ENCODE data around the gene LAMB4. TPM values are rescaled to one million over a fixed set of nuclear protein-coding genes. Genes with fewer than 3 reads are reported as not detected.

Gene LAMB4
- polyA plus RNA-seq, 1 of the 3 experiments (the other 2 are of a cell fraction): 0.36 TPM

- no peaks in the 10 kb centered on the region for H3K9me3 ChIP-seq
- H2AFZ ChIP-seq (ENCODE audit: low read depth): no peak overlapping the region
- 92% methylated on average over 1 of the region's 1 CpG for WGBS (ENCODE audit: low lambda C conversion rate)
- no peaks in the 10 kb centered on the region for H4K20me1 ChIP-seq (ENCODE audit: insufficient read depth)
- no peak overlapping the region for H3K27ac ChIP-seq (ENCODE audit: low read depth in 2 of 2, low read length in 1 of 2)
- H3K27me3 ChIP-seq (ENCODE audit: insufficient read depth): no peaks in the 10 kb centered on the region
- H3K36me3 ChIP-seq (replicated peaks in 1 of 2; ENCODE audit: control insufficient read depth in 1 of 2, insufficient read depth in 2 of 2, low read length in 1 of 2): no peaks in the 10 kb centered on the region
- H3K9me2 ChIP-seq: no peaks in the 10 kb centered on the region
- H3K4me3 ChIP-seq (ENCODE audit: low read depth in 2 of 2, low read length in 1 of 2): no peak overlapping the region
- H3K4me2 ChIP-seq: no peak overlapping the region
- H3K4me1 ChIP-seq (ENCODE audit: control insufficient read depth in 1 of 2, insufficient read depth in 2 of 2, low read depth in 1 of 2, low read length in 1 of 2): peaks cover 12 to 14% of the 10 kb centered on the region in 2 experiments
- peaks cover 11% of the 10 kb centered on the region for H3F3A ChIP-seq (replicated peaks; ENCODE audit: insufficient read depth)
- no peak for DNase-seq
- CTCF ChIA-PET: interaction anchor here (3.5 to 3.8 kb wide), 2 partner anchors 10 to 46 kb away, joined by 11 to 16 read pairs; no protein-coding TSS in a partner anchor
- POLR2A ChIA-PET: interaction anchor here (0.6 kb wide), 1 partner anchor 9 kb away, joined by 3 read pairs; no protein-coding TSS in a partner anchor
- no peaks in the 10 kb centered on the region for H3K79me2 ChIP-seq (ENCODE audit: insufficient read depth)
- H3K9ac ChIP-seq: no peak overlapping the region
- TF ChIP-seq YY1 (IDR thresholded peaks at IDR 0.05; ENCODE audit: low read depth) (no peak), NFIC (IDR thresholded peaks at IDR 0.05; ENCODE audit: borderline replicate concordance) (no peak), MXI1 (IDR thresholded peaks at IDR 0.05; ENCODE audit: low read depth, low read length) (no peak), FOXM1 (IDR thresholded peaks at IDR 0.05; ENCODE audit: low read depth) (no peak), GATA2 (CRISPR knock-in tag; IDR thresholded peaks at IDR 0.05) (no peak), GABPA (IDR thresholded peaks at IDR 0.05; ENCODE audit: low read depth) (no peak), TCF12 (IDR thresholded peaks at IDR 0.05) (peak; percentile 41; the same call in 1 of the 2 replicates), RAD21 (IDR thresholded peaks at IDR 0.05; ENCODE audit: low read length) (no peak)
Observed at GRCh38 chr7:108099713-108100112, 30.4 kb downstream of the LAMB4 start.

- TF ChIP-seq RAD21 (IDR thresholded peaks at IDR 0.05; ENCODE audit: low read length): peak; percentile 72
- TF ChIP-seq SMC3 (IDR thresholded peaks at IDR 0.05; ENCODE audit: low read depth, low read length): peak; percentile 56
- peak; percentile 71 for TF ChIP-seq CTCF (IDR thresholded peaks at IDR 0.05)
- TF ChIP-seq NFIC (IDR thresholded peaks at IDR 0.05; ENCODE audit: borderline replicate concordance): no peak
- no peak for TF ChIP-seq GATA2 (CRISPR knock-in tag; IDR thresholded peaks at IDR 0.05)
- H3K27ac ChIP-seq (ENCODE audit: low read depth in 2 of 2, low read length in 1 of 2): no peak overlapping the region
- H3K4me3 ChIP-seq (ENCODE audit: low read depth in 2 of 2, low read length in 1 of 2): no peak overlapping the region
- POLR2A ChIA-PET: no interaction called here
- CTCF ChIA-PET: interaction anchor here (0.7 to 3.8 kb wide), 12 partner anchors 10 to 165 kb away, joined by 3 to 20 read pairs (median 4); partner anchors contain the start of gene LAMB1
- no peaks in the 10 kb centered on the region for H3K79me2 ChIP-seq (ENCODE audit: insufficient read depth)
- no peaks in the 10 kb centered on the region for H4K20me1 ChIP-seq (ENCODE audit: insufficient read depth)
- H3K9me3 ChIP-seq: no peaks in the 10 kb centered on the region
- H3K36me3 ChIP-seq (replicated peaks in 1 of 2; ENCODE audit: control insufficient read depth in 1 of 2, insufficient read depth in 2 of 2, low read length in 1 of 2): no peaks in the 10 kb centered on the region
- H3K4me1 ChIP-seq (ENCODE audit: control insufficient read depth in 1 of 2, insufficient read depth in 2 of 2, low read depth in 1 of 2, low read length in 1 of 2): peaks cover 13 to 25% of the 10 kb centered on the region in 2 experiments
- peaks cover 16% of the 10 kb centered on the region for H3F3A ChIP-seq (replicated peaks; ENCODE audit: insufficient read depth)
- WGBS (ENCODE audit: low lambda C conversion rate): 81% methylated on average over 7 of the region's 7 CpGs
- peak; percentile 59 for DNase-seq
- no peak overlapping the region for H3K9ac ChIP-seq
- no peaks in the 10 kb centered on the region for H3K27me3 ChIP-seq (ENCODE audit: insufficient read depth)
- H2AFZ ChIP-seq (ENCODE audit: low read depth): no peak overlapping the region
- H3K9me2 ChIP-seq: no peaks in the 10 kb centered on the region
- H3K4me2 ChIP-seq: no peak overlapping the region
Observed at GRCh38 chr7:108097703-108098102, 32.5 kb downstream of the LAMB4 start.

GRCh38 chr7:108096996-108097395, 33.2 kb downstream of the LAMB4 start:
- Histone ChIP-seq H3K9me3 (no peaks in the 10 kb centered on the region), H4K20me1 (ENCODE audit: insufficient read depth) (no peaks in the 10 kb centered on the region), H3K27ac (ENCODE audit: low read depth in 2 of 2, low read length in 1 of 2) (no peak overlapping the region), H3K4me3 (ENCODE audit: low read depth in 2 of 2, low read length in 1 of 2) (no peak overlapping the region), H3K4me2 (no peak overlapping the region), H3K9me2 (no peaks in the 10 kb centered on the region), H3K4me1 (ENCODE audit: control insufficient read depth in 1 of 2, insufficient read depth in 2 of 2, low read depth in 1 of 2, low read length in 1 of 2) (peaks cover 13 to 25% of the 10 kb centered on the region in 2 experiments), H3K9ac (no peak overlapping the region), H2AFZ (ENCODE audit: low read depth) (no peak overlapping the region), H3K79me2 (ENCODE audit: insufficient read depth) (no peaks in the 10 kb centered on the region), H3K27me3 (ENCODE audit: insufficient read depth) (no peaks in the 10 kb centered on the region), H3F3A (replicated peaks; ENCODE audit: insufficient read depth) (peaks cover 16% of the 10 kb centered on the region), H3K36me3 (replicated peaks in 1 of 2; ENCODE audit: control insufficient read depth in 1 of 2, insufficient read depth in 2 of 2, low read length in 1 of 2) (no peaks in the 10 kb centered on the region)
- CTCF ChIA-PET: interaction anchor here (0.7 to 3.8 kb wide), 18 partner anchors 9 to 165 kb away, joined by 3 to 20 read pairs (median 3); partner anchors contain the start of gene LAMB1
- POLR2A ChIA-PET: no interaction called here
- WGBS (ENCODE audit: low lambda C conversion rate): 93% methylated on average over 4 of the region's 4 CpGs
- no peak for DNase-seq
- no peak for TF ChIP-seq USF1 (IDR thresholded peaks at IDR 0.05; ENCODE audit: borderline replicate concordance, low read depth)
- no peak for TF ChIP-seq TCF12 (IDR thresholded peaks at IDR 0.05)
- no peak for TF ChIP-seq ELF1 (IDR thresholded peaks at IDR 0.05)
- no peak for TF ChIP-seq YY1 (IDR thresholded peaks at IDR 0.05; ENCODE audit: low read depth)
- no peak for TF ChIP-seq GABPA (IDR thresholded peaks at IDR 0.05; ENCODE audit: low read depth)
- TF ChIP-seq USF2 (IDR thresholded peaks at IDR 0.05; ENCODE audit: borderline replicate concordance, low read depth, low read length): no peak
- no peak for TF ChIP-seq POLR2AphosphoS5 (IDR thresholded peaks at IDR 0.05; ENCODE audit: low read depth, low read length)
- TF ChIP-seq SMC3 (IDR thresholded peaks at IDR 0.05; ENCODE audit: low read depth, low read length): no peak
- TF ChIP-seq SIN3A (IDR thresholded peaks at IDR 0.05; ENCODE audit: borderline replicate concordance, low read depth, low read length): no peak
- no peak for TF ChIP-seq JUND (IDR thresholded peaks at IDR 0.05)
- TF ChIP-seq RCOR1 (IDR thresholded peaks at IDR 0.05; ENCODE audit: low read length): no peak
